Stimulated activated CD8-positive, alpha-beta memory T cell treated with anti-CD3 and anti-CD28 coated beads, Interleukin-7, amount 100 ng/mL, for 4 hours (primary cell): Measurements from ENCODE around the gene TCN1.
"Not testable (repeated sequence)": the region's sequence is repeated elsewhere in the genome, so short reads cannot be mapped to it uniquely, and the experiment has no call there.

Source experiments
- DNase-seq, 2 donors: peaks; one replicate each; pipeline ENCODE4 v3.0.0-alpha.2; 2020; ENCODE audit warnings: low read depth in 2 of 2

The TCN1 gene

DNA sequence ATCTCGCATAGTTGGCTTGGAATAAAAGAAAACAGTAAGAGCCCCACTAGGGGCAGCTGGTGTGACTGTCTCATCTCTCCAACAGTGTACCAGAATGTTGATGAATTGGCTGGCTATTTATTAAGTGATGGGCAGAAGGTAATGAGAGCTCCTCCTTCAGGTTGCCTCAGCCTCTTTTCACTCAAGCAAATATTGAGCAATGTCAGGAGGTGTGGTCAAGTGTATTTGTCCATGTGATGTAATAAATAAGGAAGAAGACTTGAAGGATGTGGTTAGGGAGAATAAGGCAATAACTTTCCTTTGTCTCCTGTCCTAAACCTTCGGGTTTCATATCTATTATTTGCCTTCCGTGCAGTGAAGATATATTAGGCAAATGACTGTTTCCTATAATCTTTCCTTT is at the start of gene TCN1:
TSS of gene TCN1 (minus strand) at position 91 of the 400 bp plus-strand sequence. CDS start at position 74, 17 bp downstream.
- DNase-seq, result no peak

GRCh38 chr11:59903569-59903968 is 37.3 kb upstream of the TCN1 start:
- not testable (repeated sequence) for DNase-seq

DNA sequence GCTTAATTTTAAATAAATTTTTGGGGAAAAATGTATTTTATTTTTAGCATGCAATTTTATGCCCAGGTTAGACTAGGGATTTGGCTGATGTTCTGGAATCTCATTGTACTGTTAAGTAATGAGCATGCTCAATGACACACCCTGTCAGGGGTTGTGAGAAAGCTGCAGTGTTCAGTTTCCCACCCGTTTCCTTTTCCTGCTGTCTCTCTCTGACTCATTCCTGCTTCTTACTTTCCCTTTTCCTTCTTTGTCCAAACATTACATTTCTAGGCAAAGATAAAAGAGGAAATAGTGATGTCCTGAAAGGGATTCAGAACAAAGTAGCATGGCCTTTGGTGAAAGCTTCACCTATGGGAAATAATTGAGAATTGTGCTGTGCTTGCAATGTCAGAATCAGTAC is 35.0 kb upstream of the TCN1 start:
- no peak for DNase-seq

DNA sequence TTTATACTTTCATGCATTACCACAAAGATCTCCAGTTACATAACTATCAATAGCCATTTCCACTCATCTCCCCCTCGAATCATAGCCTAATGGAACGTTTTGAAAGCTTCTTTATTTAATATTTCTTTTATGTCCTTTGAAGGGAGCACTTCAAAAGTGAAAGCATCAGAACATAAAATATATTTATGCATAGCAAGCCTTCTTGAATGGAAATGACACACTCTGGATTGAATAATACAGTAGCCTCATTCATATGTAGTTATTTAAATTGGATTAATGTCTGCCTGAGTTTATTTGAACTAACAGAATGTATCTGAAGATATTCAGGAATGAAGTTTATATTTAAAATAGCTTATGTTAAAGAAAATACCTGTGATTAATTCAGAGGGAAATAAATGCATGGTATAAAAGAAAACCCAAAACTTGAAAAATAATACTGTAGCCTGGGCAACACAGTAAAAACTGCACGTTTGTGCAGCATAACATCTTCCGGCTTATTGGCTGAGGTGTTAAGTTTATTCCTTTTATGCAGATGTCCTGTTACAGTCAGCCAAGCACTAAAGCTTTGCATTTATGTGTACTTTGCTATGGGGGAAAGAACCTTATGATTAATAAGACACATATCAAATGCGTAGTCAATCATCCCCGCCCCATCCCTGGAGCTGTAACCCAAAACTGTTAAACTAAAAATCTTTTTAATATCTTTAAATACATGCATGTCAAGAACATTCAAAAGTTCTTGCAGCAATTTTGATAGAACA is 34.3 kb upstream of the TCN1 start:
- DNase-seq, result no peak

- no peak for DNase-seq
Observed at GRCh38 chr11:59899532-59899931, 33.2 kb upstream of the TCN1 start.

DNA sequence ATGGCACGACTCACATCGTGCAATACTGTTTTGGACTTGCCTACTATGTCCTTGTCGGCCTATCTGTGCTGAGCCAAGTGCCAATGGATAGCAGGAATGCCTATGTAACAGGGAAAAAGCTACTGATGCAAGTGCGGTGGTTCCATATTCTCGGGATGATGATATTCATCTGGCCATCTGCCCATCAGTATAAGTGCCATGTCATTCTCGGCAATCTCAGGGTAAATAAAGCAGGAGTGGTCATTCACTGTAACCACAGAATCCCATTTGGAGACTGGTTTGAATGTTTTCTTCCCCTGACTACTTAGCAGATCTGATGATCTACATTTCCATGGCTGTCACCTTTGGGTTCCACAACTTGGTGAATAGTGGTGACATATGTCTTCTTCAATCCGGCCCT is 32.4 kb upstream of the TCN1 start:
- DNase-seq, result no peak

- DNase-seq, result no peak
Observed at GRCh38 chr11:59898046-59898445, 31.8 kb upstream of the TCN1 start.

DNA sequence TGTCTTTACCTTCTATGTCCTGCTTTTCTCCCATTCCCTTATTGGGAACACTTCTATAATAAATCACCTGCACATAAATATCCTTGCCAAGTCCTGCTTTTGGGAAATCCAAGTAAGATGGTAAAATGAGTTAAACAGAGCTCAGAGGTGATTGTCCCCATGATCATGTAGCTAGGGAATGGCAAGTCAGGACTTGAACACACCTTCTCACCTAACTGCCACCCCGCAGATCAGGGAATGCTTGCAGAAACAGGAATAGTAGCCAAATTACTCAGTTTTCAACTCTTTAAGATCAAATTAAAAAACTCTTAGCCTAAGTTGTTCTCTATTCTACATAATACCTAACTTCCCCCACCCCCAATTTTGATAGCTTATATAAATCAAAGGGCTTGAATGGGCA is 28.3 kb upstream of the TCN1 start:
- DNase-seq, result no peak

GRCh38 chr11:59891781-59892181 is 25.5 kb upstream of the TCN1 start:
- no peak for DNase-seq

- DNase-seq, result not testable (repeated sequence)
Observed at GRCh38 chr11:59887156-59887555, 20.9 kb upstream of the TCN1 start.

- DNase-seq, result no peak
Observed at GRCh38 chr11:59883597-59883996, 17.3 kb upstream of the TCN1 start.

GRCh38 chr11:59879567-59879966 is 13.3 kb upstream of the TCN1 start:
- no peak for DNase-seq

GRCh38 chr11:59878575-59878974 is 12.3 kb upstream of the TCN1 start, which contains the start of gene OOSP3:
Gene OOSP3 (plus strand): TSS chr11:59878782. CDS start chr11:59878809, 27 bp downstream.
- no peak for DNase-seq

DNA sequence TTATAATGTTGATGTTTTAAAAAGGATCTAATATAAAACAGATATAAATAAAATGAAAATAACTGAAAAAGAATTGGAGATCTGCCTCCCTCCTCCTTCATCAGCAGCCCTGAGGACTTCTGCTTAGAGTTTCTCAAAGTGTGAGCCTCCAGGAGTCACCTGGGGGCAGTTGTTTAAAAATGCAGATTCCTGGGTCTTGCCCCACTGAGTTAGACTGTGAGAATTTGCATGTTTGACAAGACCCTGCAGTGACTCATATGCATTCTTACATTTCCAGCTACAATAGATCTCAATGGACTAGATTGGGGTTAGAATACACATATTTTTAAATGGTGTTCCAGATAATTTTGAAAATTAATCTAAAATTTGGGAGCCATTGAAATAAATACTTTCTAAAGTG is 11.5 kb upstream of the TCN1 start:
- no peak for DNase-seq

- no peak for DNase-seq
Observed at GRCh38 chr11:59877325-59877724, 11.0 kb upstream of the TCN1 start.

DNA sequence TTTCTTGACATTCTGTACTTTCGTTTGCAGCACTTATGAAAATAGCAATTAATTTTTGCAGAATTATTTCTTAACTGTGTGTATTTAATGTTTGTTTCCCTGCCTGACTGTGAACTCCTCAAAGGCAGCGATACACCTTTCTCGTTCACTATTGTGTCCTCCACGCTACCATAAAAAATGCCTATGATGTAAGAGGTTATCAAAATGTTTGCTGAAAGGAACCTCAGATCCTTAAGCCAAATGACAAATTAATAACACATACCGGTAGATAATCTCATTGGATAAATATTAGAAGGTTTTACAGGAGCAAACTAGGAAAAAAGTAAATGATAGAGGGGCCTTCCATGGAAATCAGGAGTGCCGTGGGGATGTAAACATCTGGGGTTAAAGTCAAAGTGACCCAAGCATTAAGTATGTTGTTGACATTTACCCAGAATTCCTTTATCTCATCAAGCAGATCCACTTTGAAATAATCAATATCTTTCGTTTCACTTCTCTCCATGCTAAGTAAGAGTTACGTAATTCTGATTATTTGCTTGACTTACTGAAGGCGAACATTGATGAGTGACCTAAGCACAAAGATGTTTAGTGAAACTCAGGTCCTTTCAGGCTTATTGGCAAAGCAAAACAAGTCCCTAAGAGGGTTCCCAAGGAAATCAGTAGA is 9.7 kb upstream of the TCN1 start:
- no peak for DNase-seq

DNA sequence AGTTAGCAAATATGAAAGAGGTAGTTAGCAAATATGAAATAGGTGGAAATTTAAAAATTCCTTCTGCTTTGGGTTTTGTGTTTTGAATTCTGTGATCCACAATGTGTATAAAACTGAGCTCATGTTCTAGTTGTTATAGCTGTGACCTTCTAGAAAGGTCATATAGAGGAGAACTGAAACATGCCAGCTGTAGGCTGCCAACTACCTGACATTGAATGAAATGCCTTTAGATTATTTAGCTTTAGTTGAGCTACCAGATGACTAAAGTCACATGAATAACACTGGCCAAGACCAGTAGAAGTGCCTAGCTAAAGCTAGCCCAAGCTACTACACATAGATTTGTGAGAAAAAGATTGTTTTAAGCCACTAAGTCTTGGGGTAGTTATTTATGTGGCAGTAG is 5.8 kb upstream of the TCN1 start:
- DNase-seq, result no peak

DNA sequence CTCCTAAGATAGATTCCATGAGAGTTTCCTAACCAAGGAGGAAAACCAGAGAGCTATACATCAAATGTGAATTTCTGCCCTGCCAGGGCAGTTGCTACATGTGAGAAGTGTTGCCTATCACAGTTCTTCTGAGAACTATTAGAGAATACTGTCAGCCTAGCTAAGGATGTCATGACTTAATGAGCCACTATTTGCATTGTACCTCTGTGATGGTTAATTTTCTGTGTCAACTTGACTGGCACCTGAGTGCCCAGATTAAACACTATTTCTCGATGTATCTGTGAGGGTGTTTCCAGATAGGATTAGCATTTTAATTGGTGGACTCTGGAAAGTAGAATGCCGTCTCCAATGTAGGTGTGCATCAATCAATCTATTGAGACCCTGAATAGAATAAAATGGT is 1.7 kb upstream of the TCN1 start:
- no peak for DNase-seq

DNA sequence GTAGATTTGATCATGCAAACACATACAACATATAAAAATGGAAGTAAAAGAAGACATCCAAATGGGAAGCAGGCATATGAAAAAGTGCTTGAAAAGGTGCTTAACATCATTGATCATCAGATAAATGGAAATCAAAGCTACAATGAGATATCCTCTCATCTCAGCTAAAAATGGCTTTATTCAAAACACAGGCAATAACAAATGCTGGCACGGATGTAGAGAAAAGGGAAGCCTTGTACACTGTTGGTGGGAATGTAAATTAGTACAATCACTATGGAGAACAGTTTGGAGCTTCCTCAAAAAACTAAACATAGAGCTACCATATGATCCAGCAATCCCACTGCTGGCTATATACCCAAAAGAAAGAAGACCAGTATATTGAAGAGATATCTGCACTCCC is 549 bp upstream of the TCN1 start:
- no peak for DNase-seq

DNA sequence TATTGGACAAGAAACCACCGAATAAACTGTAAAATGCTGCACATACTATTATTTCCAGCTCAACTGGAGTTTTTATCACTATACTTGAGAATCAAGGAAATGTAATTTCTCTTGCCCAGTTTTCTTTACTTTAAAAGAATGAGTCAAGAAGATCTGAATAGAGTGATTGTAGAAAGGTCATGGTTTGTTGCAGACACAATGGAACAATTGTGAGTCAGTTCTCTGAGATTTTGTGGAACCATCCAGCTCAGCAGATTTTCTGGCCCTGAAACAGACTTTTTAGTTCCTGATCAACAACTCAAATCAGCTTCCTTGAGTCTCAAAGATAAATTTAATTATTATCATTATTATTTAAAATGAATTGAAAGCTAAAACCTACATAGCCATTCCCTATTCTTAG is 1.3 kb downstream of the TCN1 start:
- no peak for DNase-seq

GRCh38 chr11:59862252-59862651 is 4.0 kb downstream of the TCN1 start:
- no peak for DNase-seq

DNA sequence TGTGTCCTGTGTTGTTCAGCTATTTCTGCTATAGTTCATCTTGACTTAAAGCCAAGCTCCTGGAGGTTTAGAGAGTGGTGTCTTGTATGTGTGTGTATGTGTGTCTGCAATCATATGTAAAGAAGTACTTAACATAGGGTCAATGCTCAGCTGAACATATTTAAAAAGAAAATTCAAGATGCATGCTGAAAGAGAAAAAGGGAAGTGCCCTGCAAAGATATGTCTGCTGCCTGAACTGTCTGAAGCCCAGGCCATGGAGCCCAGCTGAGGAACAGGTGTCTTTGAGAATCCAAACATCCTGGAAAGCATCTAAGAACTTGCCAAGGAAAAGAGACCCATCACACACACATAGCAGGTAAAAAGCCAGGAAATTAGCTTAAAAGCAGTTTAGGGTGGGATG is 6.6 kb downstream of the TCN1 start:
- DNase-seq, result no peak
